Measurements from ENCODE around the gene CTSH.

CTSH gene

DNA sequence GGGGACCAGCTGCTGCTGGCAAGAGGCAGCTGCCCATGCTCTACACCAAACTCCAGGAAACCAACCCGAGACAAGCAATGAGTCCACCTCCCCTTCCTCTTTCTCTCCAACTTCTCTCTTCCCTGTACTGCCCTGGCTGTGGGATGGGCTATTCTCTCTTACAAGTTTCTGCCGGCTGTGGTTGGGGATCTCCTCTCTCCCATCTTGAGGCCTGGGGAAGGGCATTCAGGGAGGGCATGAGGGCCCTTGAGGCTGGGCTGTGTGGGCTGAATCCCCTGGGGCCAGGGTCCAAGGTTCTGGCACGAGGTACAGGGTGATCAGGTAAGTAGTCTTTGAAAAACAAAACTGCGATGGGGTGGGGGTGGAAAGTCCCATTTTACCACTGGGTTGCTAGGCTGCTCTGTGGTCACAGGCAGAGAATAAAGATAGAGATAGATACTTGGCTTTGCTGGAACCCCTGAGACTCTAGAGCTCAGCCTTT, 32.3 kb upstream of the CTSH start:
- no peak for TF ChIP-seq TCF12 (IDR thresholded peaks at IDR 0.05; ENCODE audit: low read depth)
- no peak for TF ChIP-seq CREB1 (IDR thresholded peaks at IDR 0.05; ENCODE audit: low read depth)
- TF ChIP-seq MAX (IDR thresholded peaks at IDR 0.05), result no peak
- TF ChIP-seq TAF1 (IDR thresholded peaks at IDR 0.05; ENCODE audit: low read depth), result no peak
- TF ChIP-seq RAD21 (IDR thresholded peaks at IDR 0.05; ENCODE audit: low read depth), result no peak
- no peak for TF ChIP-seq EP300 (IDR thresholded peaks at IDR 0.05; ENCODE audit: borderline replicate concordance)
- no peak for TF ChIP-seq USF1 (IDR thresholded peaks at IDR 0.05)
- TF ChIP-seq YY1 (IDR thresholded peaks at IDR 0.05; ENCODE audit: low read depth), result no peak
- no peak for TF ChIP-seq ZBTB7A (IDR thresholded peaks at IDR 0.05; ENCODE audit: low read depth)
- TF ChIP-seq, protein P1, sequence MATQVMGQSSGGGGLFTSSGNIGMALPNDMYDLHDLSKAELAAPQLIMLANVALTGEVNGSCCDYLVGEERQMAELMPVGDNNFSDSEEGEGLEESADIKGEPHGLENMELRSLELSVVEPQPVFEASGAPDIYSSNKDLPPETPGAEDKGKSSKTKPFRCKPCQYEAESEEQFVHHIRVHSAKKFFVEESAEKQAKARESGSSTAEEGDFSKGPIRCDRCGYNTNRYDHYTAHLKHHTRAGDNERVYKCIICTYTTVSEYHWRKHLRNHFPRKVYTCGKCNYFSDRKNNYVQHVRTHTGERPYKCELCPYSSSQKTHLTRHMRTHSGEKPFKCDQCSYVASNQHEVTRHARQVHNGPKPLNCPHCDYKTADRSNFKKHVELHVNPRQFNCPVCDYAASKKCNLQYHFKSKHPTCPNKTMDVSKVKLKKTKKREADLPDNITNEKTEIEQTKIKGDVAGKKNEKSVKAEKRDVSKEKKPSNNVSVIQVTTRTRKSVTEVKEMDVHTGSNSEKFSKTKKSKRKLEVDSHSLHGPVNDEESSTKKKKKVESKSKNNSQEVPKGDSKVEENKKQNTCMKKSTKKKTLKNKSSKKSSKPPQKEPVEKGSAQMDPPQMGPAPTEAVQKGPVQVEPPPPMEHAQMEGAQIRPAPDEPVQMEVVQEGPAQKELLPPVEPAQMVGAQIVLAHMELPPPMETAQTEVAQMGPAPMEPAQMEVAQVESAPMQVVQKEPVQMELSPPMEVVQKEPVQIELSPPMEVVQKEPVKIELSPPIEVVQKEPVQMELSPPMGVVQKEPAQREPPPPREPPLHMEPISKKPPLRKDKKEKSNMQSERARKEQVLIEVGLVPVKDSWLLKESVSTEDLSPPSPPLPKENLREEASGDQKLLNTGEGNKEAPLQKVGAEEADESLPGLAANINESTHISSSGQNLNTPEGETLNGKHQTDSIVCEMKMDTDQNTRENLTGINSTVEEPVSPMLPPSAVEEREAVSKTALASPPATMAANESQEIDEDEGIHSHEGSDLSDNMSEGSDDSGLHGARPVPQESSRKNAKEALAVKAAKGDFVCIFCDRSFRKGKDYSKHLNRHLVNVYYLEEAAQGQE (IDR thresholded peaks at IDR 0.05; ENCODE audit: low read depth), result no peak
- no peak for TF ChIP-seq TEAD4 (IDR thresholded peaks at IDR 0.05)
- TF ChIP-seq EGR1 (IDR thresholded peaks at IDR 0.05), result no peak
- no peak for TF ChIP-seq FOXM1 (IDR thresholded peaks at IDR 0.05; ENCODE audit: borderline replicate concordance, low read depth)

DNA sequence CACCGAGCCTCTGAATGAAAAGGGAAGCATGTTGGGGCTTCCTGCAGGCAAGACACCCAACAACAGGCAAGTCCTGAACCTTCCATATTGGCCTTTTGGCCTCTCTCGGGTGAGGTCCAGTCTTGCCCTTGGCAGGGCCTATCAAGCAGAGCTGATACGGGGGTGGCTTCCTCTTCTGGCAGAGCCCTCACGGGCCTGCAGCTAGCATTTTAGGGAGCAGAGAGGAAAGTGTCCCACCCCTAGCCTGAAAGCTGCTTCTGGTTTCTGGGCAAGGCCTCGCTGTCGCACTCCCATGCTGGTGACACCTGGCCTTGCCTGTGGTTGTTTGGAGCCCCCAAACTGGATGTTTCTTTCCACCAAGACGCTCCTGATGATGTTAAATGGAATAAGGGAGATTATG, 31.8 kb upstream of the CTSH start:
- TF ChIP-seq, protein P1 (IDR thresholded peaks at IDR 0.05; ENCODE audit: low read depth), result no peak
- no peak for TF ChIP-seq TAF1 (IDR thresholded peaks at IDR 0.05; ENCODE audit: low read depth)
- no peak for TF ChIP-seq CEBPB (IDR thresholded peaks at IDR 0.05)
- TF ChIP-seq USF1 (IDR thresholded peaks at IDR 0.05), result no peak
- no peak for TF ChIP-seq TEAD4 (IDR thresholded peaks at IDR 0.05)
- no peak for TF ChIP-seq EGR1 (IDR thresholded peaks at IDR 0.05)
- TF ChIP-seq RAD21 (IDR thresholded peaks at IDR 0.05; ENCODE audit: low read depth), result no peak
- TF ChIP-seq NFIC (IDR thresholded peaks at IDR 0.05), result no peak
- TF ChIP-seq EP300 (IDR thresholded peaks at IDR 0.05; ENCODE audit: borderline replicate concordance), result no peak
- no peak for TF ChIP-seq CREB1 (IDR thresholded peaks at IDR 0.05; ENCODE audit: low read depth)

- TF ChIP-seq CREB1 (IDR thresholded peaks at IDR 0.05; ENCODE audit: low read depth) (no peak), EP300 (IDR thresholded peaks at IDR 0.05; ENCODE audit: borderline replicate concordance) (no peak), EGR1 (IDR thresholded peaks at IDR 0.05) (no peak), MAX (IDR thresholded peaks at IDR 0.05) (no peak), FOXM1 (IDR thresholded peaks at IDR 0.05; ENCODE audit: borderline replicate concordance, low read depth) (no peak), TEAD4 (IDR thresholded peaks at IDR 0.05) (no peak), CEBPB (IDR thresholded peaks at IDR 0.05) (no peak), NFIC (IDR thresholded peaks at IDR 0.05) (no peak), ZBTB7A (IDR thresholded peaks at IDR 0.05; ENCODE audit: low read depth) (no peak)
These were observed 29.5 kb upstream of the CTSH start for GRCh38 chr15:78974272-78974918.

GRCh38 chr15:78969687-78970349, 25.0 kb upstream of the CTSH start:
- TF ChIP-seq ZBTB7A (IDR thresholded peaks at IDR 0.05; ENCODE audit: low read depth), result no peak
- TF ChIP-seq FOXM1 (IDR thresholded peaks at IDR 0.05; ENCODE audit: borderline replicate concordance, low read depth), result no peak
- no peak for TF ChIP-seq RAD21 (IDR thresholded peaks at IDR 0.05; ENCODE audit: low read depth)
- no peak for TF ChIP-seq TAF1 (IDR thresholded peaks at IDR 0.05; ENCODE audit: low read depth)
- no peak for TF ChIP-seq USF1 (IDR thresholded peaks at IDR 0.05)
- no peak for TF ChIP-seq EGR1 (IDR thresholded peaks at IDR 0.05)
- TF ChIP-seq, protein P1 (IDR thresholded peaks at IDR 0.05; ENCODE audit: low read depth), result no peak
- no peak for TF ChIP-seq MAX (IDR thresholded peaks at IDR 0.05)
- no peak for TF ChIP-seq CEBPB (IDR thresholded peaks at IDR 0.05)
- TF ChIP-seq NFIC (IDR thresholded peaks at IDR 0.05), result no peak
- TF ChIP-seq TCF12 (IDR thresholded peaks at IDR 0.05; ENCODE audit: low read depth), result no peak
- no peak for TF ChIP-seq TEAD4 (IDR thresholded peaks at IDR 0.05)
